ENCODE results near the gene CREB5.

CREB5 gene

DNA sequence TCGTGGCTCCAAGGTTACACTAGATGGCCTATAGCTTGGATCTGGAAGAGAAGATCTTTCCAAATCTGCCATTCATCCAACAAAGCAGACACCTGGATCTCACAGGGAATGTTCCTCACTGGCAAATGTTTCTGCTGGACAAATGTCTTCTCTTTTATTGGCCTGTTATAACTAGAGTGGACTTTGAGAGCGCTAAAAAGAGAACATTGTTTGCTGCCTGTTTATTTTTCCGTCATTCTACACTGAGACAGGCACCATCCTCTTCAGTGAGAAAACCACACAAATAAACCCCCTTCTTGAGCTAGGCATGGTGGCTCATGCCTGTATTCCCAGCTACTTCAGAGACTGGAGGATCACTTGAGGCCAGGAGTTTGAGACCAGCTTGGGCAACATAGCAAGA lies 206.9 kb downstream of the CREB5 start:
- Histone ChIP-seq H3K4me3 (no peak overlapping the region), H3K27ac (no peak overlapping the region)

DNA sequence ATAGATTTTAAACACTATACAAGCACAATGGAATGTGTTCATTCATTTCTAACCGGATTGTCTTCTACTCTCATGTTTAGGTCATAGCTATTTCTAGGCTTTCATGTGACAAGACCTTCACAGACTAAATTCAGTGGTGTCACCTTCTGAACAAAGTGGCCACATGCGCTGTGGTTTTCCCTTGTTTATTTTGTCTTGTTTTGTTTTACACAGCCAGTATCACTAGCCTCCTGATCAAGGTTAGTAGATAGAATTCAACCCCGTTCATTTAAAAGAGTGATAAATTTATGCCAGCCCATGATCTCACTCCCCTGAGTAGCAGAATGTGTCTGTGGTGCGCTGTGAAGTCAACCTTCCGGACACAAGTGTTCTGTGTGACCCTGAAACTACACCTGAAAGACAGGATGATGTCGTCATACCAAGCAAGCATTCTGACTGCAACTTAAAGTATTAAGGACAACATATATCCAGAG lies 209.1 kb downstream of the CREB5 start:
- Histone ChIP-seq H3K4me3 (no peak overlapping the region), H3K27ac (no peak overlapping the region)

GRCh38 chr7:28623105-28623730 lies 210.9 kb downstream of the CREB5 start:
- Histone ChIP-seq H3K27ac (no peak overlapping the region), H3K4me3 (no peak overlapping the region)

GRCh38 chr7:28623863-28624262 lies 211.5 kb downstream of the CREB5 start:
- Histone ChIP-seq H3K4me3 (no peak overlapping the region), H3K27ac (no peak overlapping the region)

DNA sequence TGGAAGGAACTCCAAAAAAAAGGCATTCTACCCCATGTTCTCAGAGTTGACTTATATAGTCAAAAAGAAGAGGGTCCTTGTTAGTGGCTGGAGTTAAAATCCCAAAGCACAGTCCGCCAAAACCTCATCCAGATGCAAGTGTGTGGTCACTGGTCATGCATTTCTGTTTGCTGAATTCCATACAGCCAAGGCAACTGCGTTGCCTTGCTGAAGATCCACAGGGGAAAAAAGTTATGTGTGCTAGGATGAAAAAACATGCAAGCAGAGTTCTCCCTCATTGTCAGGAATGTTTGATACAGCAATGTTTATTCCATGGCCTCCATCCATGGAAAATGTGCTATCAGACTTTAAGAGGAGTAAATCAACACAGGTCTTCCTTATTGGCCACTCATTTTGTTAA lies 213.1 kb downstream of the CREB5 start:
- Histone ChIP-seq H3K4me3 (no peak overlapping the region), H3K27ac (no peak overlapping the region)

DNA sequence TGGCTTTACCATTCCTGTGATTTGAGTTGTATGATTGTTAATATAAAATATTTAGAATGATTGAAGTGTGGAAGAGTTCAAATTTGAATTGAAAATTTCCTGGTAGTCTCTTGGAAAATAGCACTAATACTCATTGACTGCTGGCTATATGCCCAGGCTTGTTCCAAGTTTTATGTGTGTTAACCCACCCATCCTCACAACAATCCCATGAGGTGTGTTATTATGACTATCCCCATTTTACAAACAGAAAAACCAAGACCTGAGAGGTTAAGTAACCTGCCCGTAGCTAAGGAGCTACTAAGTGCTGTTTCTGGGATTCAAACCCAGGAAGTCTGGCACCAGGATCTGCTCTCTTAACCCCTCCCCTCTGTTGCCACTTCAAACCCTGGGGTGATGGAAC lies 213.9 kb downstream of the CREB5 start:
- H3K27ac ChIP-seq: peak overlapping the region in 2 of 21 experiments; percentile 28 to 34
- H3K4me3 ChIP-seq: no peak overlapping the region

GRCh38 chr7:28626624-28627262 lies 214.4 kb downstream of the CREB5 start:
- no peak overlapping the region for H3K4me3 ChIP-seq
- peak overlapping the region in 2 of 21 experiments; percentile 28 to 34 for H3K27ac ChIP-seq

DNA sequence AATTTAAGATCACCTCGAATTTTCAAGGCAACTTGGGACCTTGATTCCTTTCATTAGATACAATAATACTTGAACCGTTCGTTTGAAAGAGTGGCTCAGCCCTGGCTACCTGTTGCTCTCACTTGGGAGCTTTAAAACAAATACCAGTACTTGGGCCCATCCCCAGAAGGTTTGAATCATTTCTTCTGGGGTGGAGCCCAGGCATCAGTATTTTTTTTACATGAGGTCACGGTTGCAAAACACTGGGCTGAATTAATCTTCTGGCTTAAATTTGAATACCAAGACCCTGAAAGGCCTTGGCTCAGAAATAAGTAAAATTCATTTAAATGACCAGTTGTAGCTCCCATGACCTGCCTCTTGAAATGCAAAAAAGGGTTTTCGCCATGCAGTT lies 214.9 kb downstream of the CREB5 start:
- no peak overlapping the region for H3K27ac ChIP-seq
- H3K4me3 ChIP-seq: no peak overlapping the region

GRCh38 chr7:28627896-28628295 lies 215.6 kb downstream of the CREB5 start:
- H3K4me3 ChIP-seq: no peak overlapping the region
- peak overlapping the region in 1 of 21 experiments; percentile 12 for H3K27ac ChIP-seq

- Histone ChIP-seq H3K27ac (peak overlapping the region in 4 of 21 experiments; percentile 18 to 69 (median 38)), H3K4me3 (no peak overlapping the region)
Measured at GRCh38 chr7:28629216-28629842, 217.0 kb downstream of the CREB5 start.

- peak overlapping the region in 2 of 21 experiments; percentile 15 to 59 for H3K27ac ChIP-seq
Measured at GRCh38 chr7:28630350-28630749, 218.0 kb downstream of the CREB5 start.

DNA sequence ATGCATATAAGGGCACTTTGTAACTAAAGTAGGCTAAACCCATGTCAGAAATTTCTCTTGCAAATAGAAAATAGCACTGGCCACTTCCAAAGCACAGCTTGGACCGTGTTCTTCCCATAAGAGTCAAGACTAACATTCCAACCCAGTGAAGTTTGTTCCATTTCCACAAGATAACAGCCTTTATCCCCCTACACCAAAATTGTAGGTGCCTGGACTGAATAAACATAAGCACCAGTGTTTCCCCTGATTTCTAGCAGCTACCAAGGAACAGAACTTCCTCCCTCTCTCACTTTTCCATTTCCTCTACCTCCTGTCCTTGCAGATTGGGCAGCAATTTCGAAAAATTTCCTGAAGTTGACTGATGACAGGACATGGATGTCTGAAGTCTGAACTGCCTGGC lies 219.7 kb downstream of the CREB5 start:
- Histone ChIP-seq H3K4me3 (no peak overlapping the region), H3K27ac (no peak overlapping the region)

More at GRCh38 chr7:28630350-28630749, 218.0 kb downstream of the CREB5 start:
- no peak overlapping the region for H3K4me3 ChIP-seq

DNA sequence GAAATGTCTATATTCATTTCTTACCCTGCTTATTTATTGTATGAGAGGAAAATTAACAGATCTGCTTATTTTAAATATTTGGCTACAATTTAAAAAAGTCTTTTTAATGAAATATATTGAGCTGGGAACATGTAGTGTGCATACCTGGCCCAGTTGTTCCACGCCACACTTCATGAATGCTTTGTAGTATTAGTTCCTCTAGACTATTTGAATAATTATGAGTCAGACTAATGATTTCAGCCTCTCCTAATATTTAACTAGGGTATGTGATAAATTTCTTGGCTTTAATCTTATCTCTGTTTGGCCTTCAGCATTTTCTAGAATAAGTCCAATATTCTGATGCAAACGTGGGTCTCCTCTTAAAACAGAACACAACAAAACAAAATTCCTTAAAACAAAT lies 226.6 kb downstream of the CREB5 start:
- Histone ChIP-seq H3K4me3 (no peak overlapping the region), H3K27ac (no peak overlapping the region)

- H3K27ac ChIP-seq: no peak overlapping the region
- no peak overlapping the region for H3K4me3 ChIP-seq
Measured at GRCh38 chr7:28640001-28640400, 227.7 kb downstream of the CREB5 start.

GRCh38 chr7:28641752-28642545 lies 229.6 kb downstream of the CREB5 start:
- Histone ChIP-seq H3K4me3 (no peak overlapping the region), H3K27ac (no peak overlapping the region)

GRCh38 chr7:28643188-28643569 lies 230.9 kb downstream of the CREB5 start:
- no peak overlapping the region for H3K27ac ChIP-seq
- no peak overlapping the region for H3K4me3 ChIP-seq

- no peak overlapping the region for H3K4me3 ChIP-seq
- H3K27ac ChIP-seq: no peak overlapping the region
Measured at GRCh38 chr7:28643584-28644340, 231.4 kb downstream of the CREB5 start.

DNA sequence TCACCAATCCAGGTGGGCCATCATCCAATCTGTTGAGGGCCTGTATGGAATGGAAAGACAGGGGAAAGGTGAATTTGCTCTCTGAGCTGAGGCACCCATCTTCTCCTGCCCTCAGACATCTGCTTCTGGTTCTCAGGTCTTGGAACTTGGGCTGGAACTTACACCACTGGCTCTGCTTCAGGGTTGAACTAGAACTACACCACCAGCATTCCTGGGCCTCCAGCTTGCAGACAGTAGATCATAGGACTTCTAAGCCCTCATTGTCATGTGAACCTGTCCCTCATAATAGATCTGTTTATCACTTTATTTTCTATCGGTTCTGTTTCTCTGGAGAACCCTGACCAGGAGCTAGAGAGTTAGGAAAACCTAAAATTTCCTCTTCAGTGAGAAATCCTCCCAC lies 233.5 kb downstream of the CREB5 start:
- Histone ChIP-seq H3K4me3 (no peak overlapping the region), H3K27ac (no peak overlapping the region)

DNA sequence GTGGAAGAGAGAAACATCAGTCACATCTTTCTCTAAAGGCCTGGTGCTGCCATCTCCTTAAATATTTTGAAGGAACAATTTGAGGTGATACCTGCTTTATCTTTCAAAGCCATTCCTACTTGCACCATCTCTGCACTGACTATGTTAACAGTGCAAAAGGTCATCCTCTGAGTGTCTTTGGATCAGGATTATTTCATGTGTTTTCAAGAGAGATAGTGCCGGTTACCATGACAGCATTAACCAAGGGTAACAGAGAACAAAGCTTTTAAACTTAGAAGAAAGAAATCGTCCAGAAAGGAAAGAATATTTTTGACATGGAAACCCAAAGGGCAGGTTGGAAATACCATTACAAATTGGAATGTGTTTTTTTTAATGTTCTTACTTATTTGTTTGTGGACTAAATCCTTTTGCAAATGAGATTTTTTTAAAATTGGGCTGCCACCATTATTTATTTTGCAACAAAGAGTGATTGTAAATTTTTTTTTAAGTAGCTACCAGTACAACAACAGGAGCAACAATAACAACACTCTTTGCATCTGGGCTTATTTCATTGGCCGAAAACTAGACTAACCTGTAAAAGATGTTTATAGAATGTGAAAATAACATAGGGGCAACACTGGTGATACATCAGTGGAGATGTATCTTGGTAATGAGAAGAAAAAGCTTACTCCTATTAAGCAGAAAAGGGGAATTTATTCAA lies 234.2 kb downstream of the CREB5 start:
- Histone ChIP-seq H3K27ac (no peak overlapping the region), H3K4me3 (no peak overlapping the region)
